GM12872 (cell line): ENCODE data around the gene SHANK3.

Source experiments
- TF ChIP-seq, protein P1 (sequence below): IDR thresholded peaks from 3 replicates; pipeline ENCODE4 v1.5.1; 2011; ENCODE audit warnings: low read depth, mild to moderate bottlenecking, low read length, moderate library complexity; ENCODE audit not compliant: insufficient read depth

Gene SHANK3

DNA sequence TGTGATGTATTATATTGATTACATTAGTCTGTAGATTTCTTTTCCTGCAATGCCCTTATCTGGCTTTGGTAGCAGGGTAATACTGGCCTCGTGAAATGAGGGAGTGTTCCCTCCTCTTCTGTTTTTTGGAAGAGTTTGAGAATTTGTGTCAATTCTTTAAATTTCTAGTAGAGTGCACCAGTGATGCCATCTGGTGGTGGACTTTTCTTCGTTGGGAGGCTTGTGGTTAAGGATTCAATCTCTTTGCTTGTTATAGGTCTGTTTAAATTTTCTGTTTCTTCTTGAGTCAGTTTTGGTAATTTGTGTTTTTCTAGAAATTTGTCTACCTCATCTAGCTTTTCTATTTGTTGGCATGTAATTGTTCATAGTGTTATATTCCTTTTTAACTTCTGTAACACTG lies 18.9 kb downstream of the SHANK3 start:
- TF ChIP-seq, protein P1, sequence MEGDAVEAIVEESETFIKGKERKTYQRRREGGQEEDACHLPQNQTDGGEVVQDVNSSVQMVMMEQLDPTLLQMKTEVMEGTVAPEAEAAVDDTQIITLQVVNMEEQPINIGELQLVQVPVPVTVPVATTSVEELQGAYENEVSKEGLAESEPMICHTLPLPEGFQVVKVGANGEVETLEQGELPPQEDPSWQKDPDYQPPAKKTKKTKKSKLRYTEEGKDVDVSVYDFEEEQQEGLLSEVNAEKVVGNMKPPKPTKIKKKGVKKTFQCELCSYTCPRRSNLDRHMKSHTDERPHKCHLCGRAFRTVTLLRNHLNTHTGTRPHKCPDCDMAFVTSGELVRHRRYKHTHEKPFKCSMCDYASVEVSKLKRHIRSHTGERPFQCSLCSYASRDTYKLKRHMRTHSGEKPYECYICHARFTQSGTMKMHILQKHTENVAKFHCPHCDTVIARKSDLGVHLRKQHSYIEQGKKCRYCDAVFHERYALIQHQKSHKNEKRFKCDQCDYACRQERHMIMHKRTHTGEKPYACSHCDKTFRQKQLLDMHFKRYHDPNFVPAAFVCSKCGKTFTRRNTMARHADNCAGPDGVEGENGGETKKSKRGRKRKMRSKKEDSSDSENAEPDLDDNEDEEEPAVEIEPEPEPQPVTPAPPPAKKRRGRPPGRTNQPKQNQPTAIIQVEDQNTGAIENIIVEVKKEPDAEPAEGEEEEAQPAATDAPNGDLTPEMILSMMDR: peak; percentile 54

GRCh38 chr22:50693462-50693861 lies 20.8 kb downstream of the SHANK3 start:
- TF ChIP-seq, protein P1: no peak

GRCh38 chr22:50694099-50694605 lies 21.5 kb downstream of the SHANK3 start:
- TF ChIP-seq, protein P1: no peak

- TF ChIP-seq, protein P1: no peak
Observed at GRCh38 chr22:50694766-50695420, 22.3 kb downstream of the SHANK3 start.

DNA sequence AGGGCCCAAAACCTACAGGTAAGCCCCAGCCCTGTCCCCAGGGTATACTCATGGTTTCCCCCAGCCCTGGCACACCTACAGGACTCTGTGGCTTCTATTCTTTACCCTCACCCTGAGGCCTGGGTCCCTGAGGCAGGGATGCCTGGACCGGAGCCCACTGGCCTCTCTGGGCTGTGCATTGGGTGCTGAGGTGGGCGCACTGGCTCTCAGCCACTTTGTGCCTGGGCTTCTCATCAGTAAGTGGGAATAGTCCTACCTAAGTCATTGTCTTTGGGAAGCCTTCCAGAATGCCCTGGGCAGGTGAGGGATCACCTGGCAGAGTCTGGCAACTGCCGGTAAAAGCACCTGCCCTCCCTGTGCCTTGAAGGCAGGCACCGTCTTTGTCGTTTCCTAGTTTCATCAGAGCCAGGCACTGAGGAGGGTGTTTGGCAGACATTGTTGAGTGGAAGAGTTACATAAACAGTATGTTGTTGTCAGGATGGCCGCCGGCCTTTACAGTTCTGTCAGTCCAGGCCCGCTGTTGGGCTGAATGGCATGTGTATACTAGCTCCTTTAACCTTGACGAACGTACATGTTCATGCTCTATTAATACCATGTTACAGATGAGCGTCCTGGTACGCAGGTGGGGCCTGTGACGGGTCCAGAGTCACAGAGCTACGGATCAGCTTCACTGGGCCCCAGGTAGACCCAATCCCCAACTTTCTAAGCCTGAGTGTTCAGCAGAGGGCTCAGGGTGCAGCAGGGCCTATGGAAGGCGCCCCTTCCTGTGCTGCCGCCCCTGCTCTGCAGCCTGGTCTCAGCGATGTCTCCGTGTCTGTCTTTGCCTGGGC lies 23.0 kb downstream of the SHANK3 start:
- TF ChIP-seq, protein P1: no peak

GRCh38 chr22:50696251-50696798 lies 23.7 kb downstream of the SHANK3 start:
- TF ChIP-seq, protein P1: no peak

GRCh38 chr22:50696799-50697561 lies 24.4 kb downstream of the SHANK3 start:
- TF ChIP-seq, protein P1: no peak
